Measurements from ENCODE around the gene TSHZ2.

The TSHZ2 gene

GRCh38 chr20:53270792-53271375 is 298.7 kb downstream of the TSHZ2 start:
- TF ChIP-seq CTCF (IDR thresholded peaks at IDR 0.05; ENCODE audit: low read depth, low read length, missing control alignments) = no peak
- no peak overlapping the region for H3K4me3 ChIP-seq (ENCODE audit: low read depth, low read length)
- no peak for DNase-seq (ENCODE audit: low read depth)

- no peak overlapping the region for H3K4me3 ChIP-seq (ENCODE audit: low read depth, low read length)
- TF ChIP-seq CTCF (IDR thresholded peaks at IDR 0.05; ENCODE audit: low read depth, low read length, missing control alignments) = no peak
- DNase-seq (ENCODE audit: low read depth) = no peak
Observed at GRCh38 chr20:53274365-53274764, 302.2 kb downstream of the TSHZ2 start.

GRCh38 chr20:53274807-53275206 is 302.6 kb downstream of the TSHZ2 start:
- H3K4me3 ChIP-seq (ENCODE audit: low read depth, low read length) = no peak overlapping the region
- no peak for DNase-seq (ENCODE audit: low read depth)
- no peak for TF ChIP-seq CTCF (IDR thresholded peaks at IDR 0.05; ENCODE audit: low read depth, low read length, missing control alignments)

- no peak overlapping the region for H3K4me3 ChIP-seq (ENCODE audit: low read depth, low read length)
- no peak for TF ChIP-seq CTCF (IDR thresholded peaks at IDR 0.05; ENCODE audit: low read depth, low read length, missing control alignments)
- no peak for DNase-seq (ENCODE audit: low read depth)
Observed at GRCh38 chr20:53276143-53276542, 304.0 kb downstream of the TSHZ2 start.

GRCh38 chr20:53278555-53278954 is 306.4 kb downstream of the TSHZ2 start:
- no peak for DNase-seq (ENCODE audit: low read depth)
- no peak for TF ChIP-seq CTCF (IDR thresholded peaks at IDR 0.05; ENCODE audit: low read depth, low read length, missing control alignments)
- no peak overlapping the region for H3K4me3 ChIP-seq (ENCODE audit: low read depth, low read length)

GRCh38 chr20:53279735-53280134 is 307.6 kb downstream of the TSHZ2 start:
- no peak for TF ChIP-seq CTCF (IDR thresholded peaks at IDR 0.05; ENCODE audit: low read depth, low read length, missing control alignments)
- no peak overlapping the region for H3K4me3 ChIP-seq (ENCODE audit: low read depth, low read length)
- DNase-seq (ENCODE audit: low read depth) = no peak

- DNase-seq (ENCODE audit: low read depth) = no peak
- H3K4me3 ChIP-seq (ENCODE audit: low read depth, low read length) = no peak overlapping the region
- no peak for TF ChIP-seq CTCF (IDR thresholded peaks at IDR 0.05; ENCODE audit: low read depth, low read length, missing control alignments)
Observed at GRCh38 chr20:53281557-53282117, 309.5 kb downstream of the TSHZ2 start.

All from GM12864 (cell line).